Right lobe of liver (tissue), 6 donors: ENCODE data around the gene SEMA5B. TPM values are rescaled to one million over a fixed set of nuclear protein-coding genes. Genes with fewer than 3 reads are reported as not detected.

Experiments
- ATAC-seq, 4 donors: fragments of 200-7000 bp; cut with Tn5 transposase; one replicate each; pipeline ENCODE4 v1.9.1; 2020; ENCODE audit warnings: mild to moderate bottlenecking in 4 of 4, moderate library complexity in 4 of 4
- DNase-seq, 3 donors: peaks; one replicate each; pipeline ENCODE4 v3.0.0-alpha.2; 2020
- H3K27ac ChIP-seq, 3 donors: fragments of 200-600 bp; one replicate each; pipeline ENCODE4 v1.8.0; 2022
- H3K27me3 ChIP-seq, 2 donors: fragments of 200-600 bp; one replicate each; pipeline ENCODE4 v1.8.0; 2022
- H3K36me3 ChIP-seq, 4 donors: fragments of 200-600 bp; sonication (generic) in 1 of 4; one replicate each; pipeline versions ENCODE4 v1.5.1 to v1.8.0; 2017 to 2022; ENCODE audit warnings: control low read depth in 1 of 4
- H3K4me1 ChIP-seq, 4 donors: fragments of 200-600 bp; sonication (generic) in 1 of 4; one replicate each; pipeline versions ENCODE4 v1.5.1 to v1.8.0; 2017 to 2022; ENCODE audit warnings: control low read depth in 1 of 4
- H3K4me3 ChIP-seq, 3 donors: fragments of 200-600 bp; one replicate each; pipeline ENCODE4 v1.8.0; 2022
- H3K9me3 ChIP-seq, 4 donors: fragments of 200-600 bp; sonication (generic) in 1 of 4; one replicate each; pipeline versions ENCODE4 v1.5.1 to v1.8.0; 2017 to 2022; ENCODE audit warnings: control low read depth in 1 of 4
- CTCF ChIP-seq, 4 donors: fragments of 200-600 bp in 3 of 4; fragments of 450-650 bp in 1 of 4; IDR thresholded peaks; one replicate each; pipeline versions ENCODE4 v1.5.1 to v1.8.0; 2016 to 2022; ENCODE audit warnings: antibody characterized with exemption in 4 of 4, mild to moderate bottlenecking in 2 of 4
- POLR2A ChIP-seq: fragments of 450-650 bp; IDR thresholded peaks from one replicate; pipeline ENCODE4 v1.6.1; 2017; ENCODE audit warnings: antibody characterized with exemption, mild to moderate bottlenecking
- WGBS: methylation state at CpG from one replicate; pipeline ENCODE4 v1.1.6; 2018; ENCODE audit warnings: low coverage, low lambda C conversion rate; ENCODE audit not compliant: insufficient coverage; ENCODE audit errors: missing lambda C conversion rate; 5-methylcytosine and 5-hydroxymethylcytosine counted together
- intact Hi-C, 2 donors: fragments of 100-400 bp; cut with DNase I; formaldehyde crosslinking; loops; one replicate each; pipeline versions ENCODE4 v1.11.2 to v1.14.1; 2022
- total RNA-seq, 6 experiments: library from RNA; depleted of rRNA in 2 of 6; stranded (reverse); fragments of >200 nt in 2 of 6; fragmentation: NEBNext Ultra II Directional in 3 of 6; extraction: Animal tissue kit (Norgen Biotek cat#: 25700) in 3 of 6; gene quantifications; one replicate each; pipeline versions ENCODE4 v1.1.0 to v1.2.4, GENCODE V29; 2016 to 2023
- donor health status: DM: no; HTN: yes; CAD: no.
- donor health status: DM: no; HTN: no; CAD: no.
- donor health status: DM: no; HTN: no; CAD: no.
- donor health status: DM: no; HTN: yes; CAD: no.
- donor health status: DM: no; HTN: yes; CAD: no.

The SEMA5B gene
- total RNA-seq, 6 experiments from 2014 or later: 0.12 to 0.65 (median 0.25) TPM

- Histone ChIP-seq H3K27ac (no peak overlapping the region), H3K9me3 (no peaks in the 10 kb centered on the region), H3K27me3 (no peaks in the 10 kb centered on the region), H3K4me1 (no peaks in the 10 kb centered on the region), H3K36me3 (no peaks in the 10 kb centered on the region), H3K4me3 (no peak overlapping the region)
- TF ChIP-seq CTCF (IDR thresholded peaks at IDR 0.05) (no peak), POLR2A (no peak)
- DNase-seq (no peak), ATAC-seq (peak; percentile 39 to 81 (median 58))
- intact Hi-C loops: no loop called here
- WGBS: 39% methylated on average over 5 of the region's 5 CpGs
Measured at GRCh38 chr3:122932251-122932967, 95.2 kb downstream of the SEMA5B start.

- Histone ChIP-seq H3K36me3 (no peaks in the 10 kb centered on the region), H3K27me3 (no peaks in the 10 kb centered on the region), H3K4me3 (no peak overlapping the region), H3K27ac (no peak overlapping the region), H3K4me1 (no peaks in the 10 kb centered on the region), H3K9me3 (no peaks in the 10 kb centered on the region)
- intact Hi-C loops: no loop called here
- ATAC-seq (no peak), DNase-seq (no peak)
- WGBS: 77% methylated on average over 4 of the region's 4 CpGs
- TF ChIP-seq CTCF (IDR thresholded peaks at IDR 0.05) (no peak), POLR2A (no peak)
Measured at GRCh38 chr3:122931636-122932035, 95.9 kb downstream of the SEMA5B start.

GRCh38 chr3:122930063-122930997 is 97.2 kb downstream of the SEMA5B start:
- ATAC-seq (no peak), DNase-seq (no peak)
- Histone ChIP-seq H3K9me3 (no peaks in the 10 kb centered on the region), H3K27ac (no peak overlapping the region), H3K36me3 (no peaks in the 10 kb centered on the region), H3K4me1 (no peaks in the 10 kb centered on the region), H3K4me3 (no peak overlapping the region), H3K27me3 (no peaks in the 10 kb centered on the region)
- 75% methylated on average over 8 of the region's 14 CpGs for WGBS
- intact Hi-C loops: no loop called here
- TF ChIP-seq CTCF (IDR thresholded peaks at IDR 0.05): no peak

GRCh38 chr3:122929188-122930062 is 98.1 kb downstream of the SEMA5B start:
- TF ChIP-seq CTCF (IDR thresholded peaks at IDR 0.05) (no peak), POLR2A (no peak)
- Histone ChIP-seq H3K4me3 (no peak overlapping the region), H3K9me3 (no peaks in the 10 kb centered on the region), H3K4me1 (no peaks in the 10 kb centered on the region), H3K36me3 (no peaks in the 10 kb centered on the region), H3K27me3 (no peaks in the 10 kb centered on the region), H3K27ac (no peak overlapping the region)
- no peak for ATAC-seq
- no peak for DNase-seq
- WGBS: 44% methylated on average over 7 of the region's 12 CpGs
- intact Hi-C loops: loop anchor here in 1 of 2 donors (10.0 kb wide), 1 partner anchor 325 kb away; no protein-coding TSS in a partner anchor
